Activated CD4-positive, CD25-positive, alpha-beta regulatory T cell treated with anti-CD3 and anti-CD28 coated beads, Interleukin-2, amount 50 U/mL, for 24 hours (primary cell): ENCODE data around the gene PLXNB2.
A peak's percentile ranks its signal among the peaks of the same experiment; 100 is the strongest.
"Not testable (repeated sequence)": the region's sequence is repeated elsewhere in the genome, so short reads cannot be mapped to it uniquely, and the experiment has no call there.

Experiments
- ATAC-seq, 2 donors: fragments of 150-1000 bp; cut with Tn5 transposase; one replicate each; pipeline ENCODE4 v1.10.0; 2021; ENCODE audit warnings: mild to moderate bottlenecking in 1 of 2, moderate library complexity in 1 of 2

PLXNB2 gene

DNA sequence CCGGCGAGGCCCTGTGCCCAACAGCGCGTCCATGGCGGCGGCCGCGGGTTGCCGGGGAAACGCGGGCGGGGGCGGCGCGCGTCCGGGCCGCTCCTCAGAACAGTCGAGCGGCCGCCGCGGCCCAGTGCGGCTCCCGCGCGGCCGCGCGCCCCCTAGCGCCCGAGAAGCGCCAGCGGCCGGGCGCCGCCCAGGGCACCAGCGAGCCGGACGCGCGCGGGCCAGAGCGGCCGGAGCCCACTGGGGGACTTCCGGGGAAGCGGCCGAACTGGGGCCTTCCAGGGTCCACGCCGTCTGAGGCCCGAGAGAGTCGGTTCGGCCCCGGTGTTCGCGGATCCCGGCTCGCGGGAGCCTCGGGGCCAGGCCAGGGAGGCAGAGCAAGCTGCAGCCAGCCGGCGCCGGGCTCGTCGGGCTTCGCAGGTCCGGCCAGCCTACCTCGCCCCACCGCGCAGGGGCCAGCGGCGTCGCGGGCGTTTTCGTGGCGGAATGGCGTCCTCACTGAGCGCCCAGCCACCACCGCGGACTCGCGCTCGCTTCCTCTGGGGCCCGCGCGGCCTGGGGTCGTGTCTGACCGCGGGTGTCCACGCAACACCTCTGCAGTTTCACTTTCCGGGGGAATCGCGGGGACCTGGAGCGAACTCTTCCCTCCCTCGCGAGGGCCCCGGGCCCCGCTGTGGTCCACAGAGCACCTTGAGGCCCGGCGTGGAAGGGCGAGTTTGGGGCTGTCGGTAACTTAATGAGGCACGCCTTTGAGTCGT is 19.7 kb upstream of the PLXNB2 start, which contains the start of gene DENND6B:
Gene DENND6B (minus strand): TSS at position 57 of the 755 bp plus-strand sequence. CDS start 24 bp downstream, at position 33.
- ATAC-seq = peak; percentile 95

DNA sequence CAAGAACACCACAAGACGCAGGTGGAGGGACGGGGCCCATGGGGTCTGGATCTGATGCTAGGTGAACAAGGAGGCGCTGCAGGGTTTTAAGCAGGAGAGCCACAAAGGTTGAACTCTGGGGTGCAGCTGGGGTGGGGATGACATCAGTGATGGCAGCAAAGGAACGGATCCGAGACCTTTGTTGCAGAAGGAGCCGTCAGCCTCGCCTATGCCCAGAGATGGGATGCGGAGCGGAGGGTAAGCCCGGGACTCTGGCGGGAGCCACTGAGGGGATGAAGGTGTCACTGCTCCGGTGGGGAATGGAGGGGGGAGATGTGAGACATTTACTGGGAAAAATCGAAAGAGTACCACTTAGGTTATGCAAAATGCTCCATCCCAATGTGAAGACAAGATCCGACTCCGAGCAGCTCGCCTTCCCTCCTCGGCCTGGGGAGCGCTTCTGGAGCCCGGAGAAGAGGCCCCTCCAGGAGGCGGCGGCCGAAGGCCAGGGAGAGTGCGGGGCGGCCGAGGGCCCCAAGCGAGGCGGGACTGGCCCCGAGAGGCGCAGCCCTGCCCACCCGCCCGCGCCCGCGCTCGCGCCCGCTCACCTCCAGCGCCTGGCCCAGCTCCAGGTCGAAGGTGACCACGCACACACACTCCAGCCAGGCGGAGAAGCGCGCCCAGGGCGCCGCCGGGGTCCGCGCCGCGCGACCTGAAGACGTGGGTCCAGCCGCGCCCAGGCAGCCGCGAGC is 18.9 kb upstream of the PLXNB2 start:
- ATAC-seq = no peak

DNA sequence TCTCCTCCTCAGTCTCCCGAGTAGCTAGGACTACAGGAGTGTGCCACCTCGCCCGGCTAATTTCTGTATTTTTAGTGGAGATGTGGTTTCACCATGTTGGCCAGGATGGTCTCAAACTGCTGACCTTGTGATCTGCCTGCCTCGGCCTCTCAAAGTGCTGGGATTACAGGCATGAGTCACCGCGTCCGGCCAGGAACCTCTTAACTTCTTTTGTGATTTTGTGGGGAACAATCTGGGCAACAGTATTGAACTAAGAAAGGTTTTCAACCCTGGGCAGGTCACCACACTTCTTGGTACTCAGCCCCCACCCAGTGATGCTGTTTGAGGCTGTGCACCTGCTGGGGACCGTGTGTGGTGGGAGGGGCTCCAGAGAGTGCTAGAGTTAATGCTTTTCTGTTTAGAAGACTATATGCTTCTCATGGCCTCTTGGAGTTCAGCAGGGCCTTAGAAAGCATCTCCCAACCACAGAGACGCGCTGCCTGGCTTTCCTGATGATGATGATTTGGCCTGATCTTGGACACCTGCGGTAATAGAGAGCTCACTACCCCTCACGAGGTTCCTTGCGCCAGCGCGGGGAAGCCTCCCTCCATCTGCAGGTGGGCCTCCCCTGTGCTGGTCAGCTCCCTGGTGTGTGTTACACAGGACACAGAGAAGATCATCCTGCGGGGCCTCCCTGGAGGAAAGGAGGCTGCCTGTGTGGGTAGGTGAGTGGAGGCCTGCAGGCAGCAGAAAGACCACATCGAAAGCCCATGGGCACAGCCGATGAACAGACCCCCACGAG is 18.2 kb upstream of the PLXNB2 start:
- no peak for ATAC-seq

GRCh38 chr22:50323900-50324299 is 16.5 kb upstream of the PLXNB2 start:
- no peak for ATAC-seq

- ATAC-seq = not testable (repeated sequence)
Observed at GRCh38 chr22:50322382-50323104, 15.1 kb upstream of the PLXNB2 start.

DNA sequence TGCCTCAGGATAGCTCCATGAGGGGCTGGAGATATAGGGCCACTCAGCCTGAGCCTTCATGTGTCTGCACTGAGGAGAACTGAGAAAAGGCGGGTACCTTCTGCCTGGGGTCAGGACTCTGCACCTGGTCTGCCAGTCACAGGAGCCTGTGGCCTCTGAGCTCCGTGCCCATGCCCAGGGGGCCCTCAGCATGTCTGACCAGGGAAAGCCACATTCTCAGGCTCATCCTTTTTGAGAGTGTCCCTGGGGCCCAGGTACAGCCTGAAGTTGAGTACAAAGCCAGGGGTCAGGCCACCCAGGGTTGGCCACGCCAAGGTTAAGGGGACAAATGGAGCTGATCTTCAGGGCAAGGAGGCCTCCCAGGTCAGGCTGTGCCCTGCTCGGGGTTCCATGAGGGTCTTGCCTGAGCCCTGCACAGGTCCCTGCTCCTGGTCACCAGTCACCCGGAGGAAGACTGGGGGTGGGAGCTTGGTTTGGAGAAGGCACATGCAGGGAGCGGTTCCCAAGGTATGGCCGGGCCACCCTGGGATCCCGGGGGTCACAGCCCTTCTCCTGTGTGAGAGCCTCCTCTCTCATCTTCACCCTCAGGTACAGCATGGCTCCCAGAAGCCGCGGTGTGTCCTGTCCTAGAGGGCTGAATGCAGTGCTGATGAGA is 13.4 kb upstream of the PLXNB2 start:
- ATAC-seq = no peak

DNA sequence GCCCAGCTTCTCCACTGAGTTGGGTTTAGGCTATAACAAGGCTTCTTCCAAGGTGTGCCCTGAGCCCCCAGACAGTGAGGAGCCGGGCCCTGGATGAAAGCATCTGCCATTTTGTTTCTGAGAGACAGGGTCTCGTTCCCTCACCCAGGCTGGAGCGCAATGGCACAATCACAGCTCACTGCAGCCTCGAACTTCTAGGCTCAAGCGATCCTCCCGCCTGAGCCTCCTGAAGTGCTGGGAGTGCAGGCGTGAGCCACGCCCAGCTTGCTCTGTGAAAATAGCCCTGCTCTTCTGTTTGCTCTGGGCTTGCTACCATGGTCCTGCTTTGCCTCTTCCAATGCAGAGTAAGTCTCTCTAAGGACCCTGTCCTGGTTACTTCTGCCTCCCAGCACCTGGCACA is 12.7 kb upstream of the PLXNB2 start:
- no peak for ATAC-seq

DNA sequence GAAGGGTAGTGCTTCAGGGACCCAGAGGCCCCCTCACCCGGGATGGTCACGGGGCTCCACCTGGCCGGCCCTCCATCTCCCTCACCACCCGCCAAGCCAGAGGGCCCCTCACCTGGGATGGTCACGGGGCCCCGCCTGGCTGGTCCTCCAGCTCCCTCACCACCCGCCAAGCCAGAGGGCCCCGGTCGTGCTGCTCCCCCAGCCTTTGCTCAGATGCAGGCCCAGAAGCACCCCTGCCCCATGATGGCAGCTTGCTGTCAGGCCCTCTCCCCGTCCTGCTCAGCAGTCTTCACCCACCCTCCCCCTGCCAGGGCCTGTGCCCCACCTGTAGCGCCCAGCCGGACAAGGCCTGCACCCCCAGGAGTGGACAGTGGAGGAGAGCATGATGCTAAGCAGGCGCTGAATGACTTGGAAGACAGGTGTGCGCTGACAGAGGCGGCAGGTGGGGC is 12.1 kb upstream of the PLXNB2 start:
- ATAC-seq = no peak

DNA sequence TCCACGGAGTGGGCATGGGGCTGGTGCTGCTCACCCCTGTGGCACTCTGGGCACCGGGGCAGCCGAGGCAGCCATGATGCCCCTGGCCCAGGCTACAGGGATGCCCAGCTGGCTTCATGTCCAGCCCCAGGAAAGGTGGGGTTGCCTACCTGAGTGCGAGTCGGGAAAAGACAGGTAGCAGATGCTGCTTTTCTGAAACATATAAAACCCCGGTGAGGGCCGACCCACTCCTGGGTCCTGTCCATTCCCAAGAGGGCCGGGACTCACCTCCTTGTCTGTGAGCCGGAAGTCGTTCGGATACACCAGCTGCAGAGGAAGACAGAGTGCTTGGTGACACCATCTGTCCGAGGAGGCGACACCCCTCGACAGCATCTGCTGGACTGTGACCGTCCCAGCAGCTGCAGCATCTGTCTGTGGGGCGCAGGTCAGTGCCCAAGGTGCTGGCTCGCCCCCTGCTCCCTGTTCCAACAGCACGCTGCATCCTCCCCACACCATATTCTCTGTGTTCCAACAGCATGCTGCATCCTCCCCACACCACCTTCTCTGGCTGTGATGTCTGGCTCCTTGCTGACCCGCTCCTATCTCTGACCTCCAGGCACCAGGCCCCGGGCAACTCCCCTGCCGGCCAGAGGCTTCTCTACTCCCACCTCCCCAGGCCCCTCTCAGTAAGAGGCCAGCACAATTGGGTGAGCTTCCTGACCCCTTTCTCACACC is 11.4 kb upstream of the PLXNB2 start:
- ATAC-seq = no peak

- ATAC-seq = no peak
Observed at GRCh38 chr22:50318356-50318697, 10.9 kb upstream of the PLXNB2 start.

- no peak for ATAC-seq
Observed at GRCh38 chr22:50317674-50318073, 10.2 kb upstream of the PLXNB2 start.

- no peak for ATAC-seq
Observed at GRCh38 chr22:50317178-50317577, 9.7 kb upstream of the PLXNB2 start.

- no peak for ATAC-seq
Observed at GRCh38 chr22:50316114-50317065, 8.9 kb upstream of the PLXNB2 start.

DNA sequence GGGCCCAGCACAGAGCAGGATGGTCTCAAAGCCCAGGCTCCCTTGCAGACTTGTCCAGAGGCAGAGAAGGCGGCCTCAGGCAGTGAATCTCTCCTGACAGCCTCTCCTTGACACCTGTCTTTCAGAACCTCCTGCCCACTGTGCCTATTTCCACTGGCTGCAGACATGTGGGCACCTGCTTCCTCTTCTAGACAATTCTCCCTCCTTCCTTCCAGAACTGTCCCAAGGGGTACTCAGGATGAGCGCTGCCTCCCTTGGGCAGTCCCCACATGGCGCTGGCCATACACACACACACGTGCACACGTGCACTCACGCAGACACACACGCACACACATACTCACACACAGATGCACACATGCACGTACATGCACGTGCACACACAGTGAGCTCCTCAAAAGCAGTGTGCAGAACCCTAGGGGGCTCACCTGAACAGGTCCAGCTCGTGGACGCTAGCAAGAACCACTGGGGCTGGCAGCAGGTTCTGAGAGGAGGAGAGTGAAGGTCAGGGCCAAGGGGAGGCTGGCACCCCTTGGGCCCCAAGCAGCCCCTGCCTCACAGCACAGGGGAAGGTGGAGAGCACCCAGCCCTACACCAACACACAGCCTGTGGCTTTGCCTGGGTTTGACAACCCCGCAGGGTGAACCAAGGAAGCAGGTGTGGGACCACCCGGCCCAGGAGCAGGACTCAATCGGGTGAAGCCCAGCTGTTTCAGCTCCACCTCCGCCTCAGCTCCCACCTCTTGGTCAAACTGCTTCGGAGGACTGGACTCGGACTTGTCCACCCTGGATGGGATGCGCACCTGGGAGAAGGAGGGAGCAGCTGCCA is 8.1 kb upstream of the PLXNB2 start:
- ATAC-seq = no peak

DNA sequence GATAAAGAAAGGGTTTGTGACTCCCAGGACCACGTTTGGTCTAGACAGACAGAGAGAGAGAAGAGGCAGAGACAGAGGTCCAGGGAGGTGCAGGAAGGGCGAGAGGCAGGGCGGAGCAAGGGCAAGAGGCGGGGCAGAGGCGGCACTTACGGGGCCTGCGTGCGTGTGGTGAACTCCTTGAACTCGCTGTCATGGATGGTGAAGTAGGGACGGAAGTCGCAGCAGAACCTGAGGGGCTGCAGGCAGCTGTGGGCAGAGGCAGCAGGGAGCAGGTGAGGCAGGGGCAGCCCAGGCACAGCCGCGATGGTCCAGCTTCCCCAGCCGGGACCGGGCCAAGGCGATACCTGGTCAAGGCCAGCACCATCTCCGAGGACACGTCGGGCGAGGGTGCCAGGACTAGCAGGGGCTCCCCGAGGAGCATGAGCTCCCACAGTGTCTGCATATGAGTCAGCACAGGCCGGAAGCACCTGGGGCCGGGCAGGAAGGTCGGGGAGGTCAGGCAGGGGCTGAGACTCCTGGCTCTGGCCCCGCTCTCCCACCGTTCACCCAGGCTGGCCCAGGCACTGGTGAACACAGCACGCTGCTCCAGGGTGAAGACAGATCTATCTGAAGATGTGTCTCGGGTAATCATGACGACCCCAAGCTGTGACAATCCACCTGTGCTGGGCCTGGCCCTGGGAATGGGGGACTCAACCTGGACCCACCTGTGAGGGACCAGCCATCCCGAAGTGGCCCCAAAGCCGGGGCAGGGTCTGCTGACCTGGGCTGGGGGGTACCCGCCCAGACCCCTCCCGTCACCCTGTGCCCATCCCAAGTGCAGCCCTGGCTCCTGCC is 7.2 kb upstream of the PLXNB2 start:
- peak; percentile 95 to 97 for ATAC-seq

DNA sequence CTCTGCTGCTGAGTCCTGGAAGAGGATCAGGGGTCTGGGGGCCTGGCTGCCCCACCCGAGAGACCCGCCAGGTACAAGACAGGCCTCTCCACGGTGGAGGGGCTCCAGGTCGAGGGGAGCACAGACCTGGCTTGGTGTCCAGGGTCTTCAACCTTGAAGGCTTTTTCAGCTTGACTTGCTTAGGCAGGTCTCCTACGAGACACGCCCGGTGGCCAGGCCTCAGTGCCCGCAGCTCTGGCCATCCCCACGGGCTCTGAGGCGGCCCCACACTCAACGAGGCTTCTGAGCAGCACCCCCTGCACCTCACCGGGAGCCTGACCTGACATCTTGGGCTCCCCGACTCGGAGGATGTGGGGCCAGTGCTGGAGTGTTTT is 6.6 kb upstream of the PLXNB2 start:
- ATAC-seq = no peak

DNA sequence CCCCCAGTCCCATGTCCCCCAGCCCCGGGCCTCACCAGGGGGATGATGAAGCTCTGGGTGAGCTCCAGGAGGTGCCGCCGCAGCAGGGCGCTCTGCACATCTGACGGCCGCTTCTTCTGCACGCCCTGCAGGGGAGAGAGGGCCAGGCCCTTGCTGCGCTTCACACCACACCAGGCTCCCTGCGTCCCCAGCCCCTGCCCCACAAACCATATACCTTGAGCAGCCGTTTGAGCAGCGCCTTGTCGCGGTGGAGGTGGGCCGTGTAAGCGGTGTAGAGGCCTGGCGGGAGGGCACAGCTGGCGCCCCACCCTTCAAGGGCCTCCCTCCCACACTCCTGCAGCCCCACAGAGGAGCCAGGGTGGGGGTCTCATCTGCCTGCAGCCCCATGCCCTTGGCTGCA is 6.2 kb upstream of the PLXNB2 start:
- no peak for ATAC-seq

DNA sequence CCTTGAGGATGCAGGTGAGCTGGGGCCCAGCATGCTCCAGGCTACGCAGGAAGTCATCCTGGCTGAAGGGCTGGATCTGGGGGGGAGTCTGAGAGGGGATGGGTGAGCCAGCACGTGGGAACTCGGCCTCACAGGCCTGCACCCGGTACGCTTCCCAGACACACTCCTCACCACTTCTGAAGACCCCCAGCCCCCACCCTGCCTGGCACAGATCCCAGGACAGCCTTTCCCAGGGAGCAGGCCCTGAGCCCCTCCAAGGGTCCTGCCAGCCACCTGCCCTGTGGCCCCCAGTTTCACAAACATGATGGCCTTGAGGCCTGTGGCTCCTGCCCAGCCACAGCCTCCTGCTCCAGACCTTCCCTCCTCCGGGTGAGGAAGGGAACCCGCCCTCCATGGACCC is 5.6 kb upstream of the PLXNB2 start:
- ATAC-seq = no peak

- no peak for ATAC-seq
Observed at GRCh38 chr22:50312371-50312770, 4.9 kb upstream of the PLXNB2 start.
